Fibroblast of skin of right quadriceps (primary cell): ENCODE measurements around the gene SNCA.
A peak's percentile ranks its signal among the peaks of the same experiment; 100 is the strongest.

Experiments used
- DNase-seq: peaks from one replicate; pipeline ENCODE4 v3.0.0-alpha.2; 2013

The SNCA gene

DNA sequence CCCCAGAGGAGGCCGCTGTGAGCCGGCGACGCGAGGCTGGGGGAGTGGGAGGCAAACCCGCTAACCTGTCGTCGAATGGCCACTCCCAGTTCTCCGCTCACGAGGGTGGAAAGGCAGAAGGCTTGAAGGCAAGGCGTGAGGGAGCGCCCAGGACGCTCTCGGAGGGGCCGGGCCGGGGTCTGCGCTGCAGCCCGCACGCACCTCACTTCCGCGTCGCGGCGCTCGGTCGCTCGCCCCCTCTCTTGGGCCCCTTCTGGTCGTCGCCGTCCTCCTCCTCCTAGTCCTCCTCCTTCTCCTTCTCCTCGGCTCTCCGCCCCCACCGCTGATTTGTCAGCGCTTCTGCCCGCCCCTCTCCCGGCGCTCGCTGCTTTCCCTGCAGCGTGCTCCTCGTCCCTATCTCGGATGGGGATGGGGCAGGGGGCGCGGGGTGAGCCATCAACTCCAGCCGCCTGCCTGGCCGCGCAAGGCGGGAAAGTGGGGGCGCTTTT lies at the start of gene SNCA:
SNCA (minus strand) TSS at position 265 of the 488 bp plus-strand sequence. CDS start 1,494 bp downstream, outside the sequence.
- peak; percentile 37 for DNase-seq

DNA sequence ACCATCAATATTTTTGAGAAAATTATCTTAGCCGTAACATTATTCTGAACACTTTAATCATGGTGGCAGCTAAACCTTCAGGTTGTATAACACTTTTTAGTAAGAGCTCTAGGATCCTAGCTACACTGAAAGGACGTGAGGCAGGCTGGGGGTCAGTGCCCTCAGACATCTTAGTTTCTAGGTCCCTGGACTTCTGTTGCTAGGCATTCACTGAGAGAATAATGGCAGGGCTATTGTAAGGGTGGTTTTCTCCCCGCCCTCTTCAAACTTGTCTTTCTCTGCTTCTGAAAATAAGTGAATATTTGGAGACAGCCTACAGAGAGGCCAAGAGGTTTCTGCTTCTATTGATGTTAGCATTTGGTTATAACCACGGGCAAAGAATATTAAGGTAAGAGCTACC lies 42.3 kb upstream of the SNCA start:
- no peak for DNase-seq

DNA sequence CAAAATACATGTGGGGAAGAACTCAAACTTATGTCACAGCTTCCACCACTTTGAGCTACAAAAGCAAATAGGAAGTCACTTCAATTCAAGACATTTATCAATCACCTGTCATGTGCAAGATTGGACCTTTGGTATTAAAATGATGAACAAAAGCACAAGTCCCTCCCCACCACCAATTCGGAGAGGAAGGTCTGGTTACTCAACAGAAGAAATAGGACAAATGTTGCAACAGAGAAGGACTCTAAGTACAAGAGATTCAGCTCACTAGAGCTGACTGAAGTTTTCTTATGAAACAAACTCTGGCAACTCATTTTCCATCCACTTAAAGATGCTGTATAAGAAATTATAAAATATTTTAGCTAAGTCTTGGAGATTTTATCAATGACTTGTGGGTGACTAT lies 41.6 kb upstream of the SNCA start:
- no peak for DNase-seq

DNA sequence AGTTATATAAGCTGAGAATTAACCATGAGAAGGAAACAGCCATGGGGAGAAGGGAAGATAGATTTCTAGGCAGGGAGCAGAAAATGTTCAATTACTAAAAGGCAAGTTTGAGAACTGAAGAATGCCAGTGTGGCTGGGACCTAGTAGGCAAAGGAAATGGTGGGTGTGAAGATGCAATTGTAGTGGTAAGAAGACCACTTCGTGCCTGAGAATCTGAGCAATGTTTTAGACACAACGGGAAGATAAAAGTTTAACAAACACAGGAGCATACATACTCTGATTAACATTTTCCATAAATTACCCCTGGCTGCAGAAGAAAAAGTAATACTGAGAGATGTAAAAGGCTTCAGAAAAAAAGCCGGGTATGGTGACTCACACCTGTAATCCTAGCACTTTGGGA lies 39.6 kb upstream of the SNCA start:
- DNase-seq, result no peak

DNA sequence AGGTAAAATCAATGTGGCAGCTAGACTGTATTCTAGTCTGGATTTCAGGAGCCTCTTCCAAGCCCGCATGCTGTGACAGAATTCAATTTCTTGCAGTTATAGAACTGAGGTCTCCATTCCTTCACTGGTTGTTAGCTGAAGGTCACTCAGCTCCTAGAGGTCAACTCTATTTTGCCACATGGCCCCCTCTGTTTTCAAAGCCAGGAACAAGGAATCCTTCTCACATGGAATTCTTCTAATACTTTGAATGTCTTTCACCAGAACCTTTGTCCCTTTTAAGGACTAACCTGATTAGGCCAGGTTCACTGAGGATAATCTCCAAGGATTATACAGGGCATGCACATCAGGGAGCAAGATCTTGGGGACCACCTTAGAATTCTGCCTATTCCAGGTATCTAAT lies 34.2 kb upstream of the SNCA start:
- DNase-seq, result no peak

DNA sequence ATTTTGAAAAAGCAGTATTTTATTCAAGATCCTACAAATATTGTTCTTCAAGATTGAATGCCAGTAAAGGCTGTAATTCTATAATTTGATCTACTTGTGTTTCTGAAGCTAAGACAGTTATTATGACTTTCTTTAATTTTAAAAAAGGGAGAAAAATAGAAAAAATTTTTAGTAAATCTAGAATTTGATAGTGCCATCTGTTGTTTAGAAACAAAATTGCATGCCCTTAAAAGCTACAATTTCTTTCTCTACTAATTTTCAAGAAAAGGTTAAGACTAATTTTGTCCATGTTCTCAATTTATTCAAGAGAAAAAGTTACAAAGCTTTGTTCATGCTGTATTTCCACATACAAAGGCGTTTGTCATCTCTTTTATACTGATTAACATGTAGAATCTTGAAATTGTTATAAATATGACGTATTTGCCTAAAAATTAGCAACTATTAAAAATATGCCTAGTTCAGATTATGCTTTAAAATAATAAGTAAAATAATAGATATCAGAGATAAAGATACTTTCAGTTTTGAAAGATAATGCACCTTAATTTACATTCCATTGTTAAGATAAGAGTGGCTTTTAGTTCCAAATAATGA lies 32.1 kb upstream of the SNCA start:
- no peak for DNase-seq

DNA sequence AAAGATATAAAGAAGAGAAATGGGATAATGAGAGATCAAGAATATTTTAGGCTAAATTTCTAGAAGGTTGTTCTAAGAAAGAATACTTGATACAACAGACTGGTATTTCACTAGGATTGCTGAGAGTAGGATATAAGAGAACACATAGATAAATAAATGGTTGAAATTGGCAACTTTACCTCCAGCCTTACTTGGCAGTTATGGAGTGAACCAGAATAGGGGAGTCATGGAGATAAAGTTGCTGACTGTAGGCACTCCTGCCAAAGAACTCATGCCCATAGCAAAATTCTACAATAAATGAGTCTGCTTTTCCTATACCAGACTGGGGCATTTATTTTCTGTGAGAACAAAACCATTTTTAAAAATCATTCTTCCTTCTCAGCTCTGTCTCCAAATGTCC lies 31.3 kb upstream of the SNCA start:
- DNase-seq, result no peak

DNA sequence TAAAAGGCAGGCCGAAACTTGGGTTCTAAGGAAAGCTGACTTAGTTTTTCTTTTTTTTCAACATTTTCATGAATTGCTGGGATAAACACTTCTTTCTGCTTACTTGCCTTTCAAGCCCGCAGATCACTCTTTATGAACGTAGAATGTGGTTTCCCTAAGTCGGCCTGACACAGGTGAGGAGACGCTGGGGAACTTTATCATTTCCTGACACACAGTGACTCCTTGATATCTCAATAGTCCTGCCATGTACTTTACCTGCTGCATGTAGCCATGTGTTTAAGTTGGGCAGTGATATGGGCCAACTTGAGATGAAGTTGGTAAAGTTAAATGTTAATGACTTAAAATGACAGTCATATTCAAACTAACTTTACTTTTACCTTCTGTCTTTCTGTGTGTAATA lies 26.6 kb upstream of the SNCA start:
- no peak for DNase-seq

DNA sequence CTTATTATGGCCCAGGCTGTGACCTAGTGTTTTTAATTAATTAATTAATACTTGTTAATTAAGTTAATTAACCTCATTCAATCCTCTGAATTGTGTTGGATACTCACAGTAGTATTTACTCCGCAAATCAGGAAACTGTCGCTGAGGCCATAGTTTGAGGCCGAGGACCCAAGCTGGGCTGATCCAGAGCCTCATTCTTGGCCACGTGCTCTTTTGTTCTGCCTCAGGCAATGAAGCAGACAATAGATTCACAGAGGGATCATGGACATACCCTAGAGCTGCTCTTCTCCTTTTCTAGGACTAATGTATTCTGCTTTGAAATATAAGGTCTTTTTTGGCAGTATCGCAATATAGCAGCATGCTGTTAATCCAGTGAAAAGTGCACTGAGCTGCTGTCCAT lies 24.0 kb upstream of the SNCA start:
- no peak for DNase-seq

DNA sequence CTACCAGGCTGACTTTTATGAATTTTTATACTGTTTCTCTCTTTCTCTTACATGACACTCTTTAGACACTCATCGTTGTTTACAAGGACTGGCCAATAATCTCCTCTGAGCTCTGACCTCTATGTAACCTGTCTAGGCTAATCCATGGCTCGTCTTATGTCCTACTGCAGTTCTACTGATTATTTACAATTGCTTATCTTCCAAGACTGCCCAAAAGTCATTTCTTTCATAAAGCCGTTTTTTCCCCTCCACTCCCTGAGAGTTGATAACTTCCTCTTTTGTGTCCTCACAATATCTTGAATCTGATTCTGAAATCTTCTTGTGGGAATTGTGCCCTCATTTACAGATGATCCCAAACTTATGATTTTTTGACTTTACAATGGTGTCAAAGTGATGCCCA lies 18.3 kb upstream of the SNCA start:
- DNase-seq, result no peak

DNA sequence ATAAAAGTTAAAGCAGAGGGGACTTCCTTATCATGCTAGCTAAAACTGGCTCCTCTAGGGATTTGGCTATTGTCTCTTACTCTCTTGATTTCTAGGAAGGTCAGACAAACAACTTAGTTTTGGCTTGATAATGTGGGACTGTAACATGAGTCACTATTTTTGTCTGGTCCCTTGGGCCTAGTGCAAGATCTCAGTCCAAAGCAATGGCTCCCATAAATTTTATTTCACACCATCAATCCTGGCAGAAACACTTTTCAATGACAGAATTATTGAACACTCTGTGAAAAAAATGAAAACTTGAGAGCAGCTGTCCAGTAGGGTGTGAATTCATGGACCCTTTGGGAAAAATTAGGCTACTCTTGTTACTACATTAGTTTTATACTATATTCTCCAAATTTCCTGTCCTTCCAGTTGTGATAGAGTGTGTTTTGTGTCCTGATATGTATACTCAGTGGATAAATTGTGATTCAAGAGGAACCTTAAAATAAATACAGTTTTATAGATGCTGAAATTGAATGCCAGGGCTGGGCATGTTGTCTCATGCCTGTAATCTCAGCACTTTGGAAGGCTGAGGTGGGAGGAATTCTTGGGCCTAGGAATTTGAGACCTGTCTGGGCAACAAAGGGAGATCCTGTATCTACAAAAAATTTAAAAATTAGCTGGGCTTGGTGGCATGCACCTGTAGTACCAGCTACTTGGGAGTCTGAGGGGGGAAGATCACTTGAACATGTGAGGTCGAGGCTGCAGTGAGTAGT lies 10.8 kb upstream of the SNCA start:
- DNase-seq, result no peak

DNA sequence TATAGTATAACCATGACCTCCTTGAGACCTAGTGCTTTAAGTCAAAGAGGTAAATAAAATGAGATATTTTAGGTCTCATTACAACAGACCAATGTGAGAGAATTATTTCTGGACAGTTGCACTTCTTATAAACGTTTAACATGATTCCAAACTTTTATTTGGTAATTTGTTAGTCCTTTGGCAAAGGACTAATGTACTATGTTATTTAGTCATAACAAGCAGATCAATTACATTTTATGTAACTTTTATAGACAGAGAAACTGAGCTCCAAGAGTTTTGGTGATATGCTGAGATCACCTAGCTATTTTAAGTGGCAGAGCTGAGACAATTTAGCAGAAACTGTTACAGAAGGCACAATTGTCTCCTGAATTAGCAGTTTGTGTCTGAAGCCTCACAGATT lies 2.6 kb upstream of the SNCA start:
- DNase-seq, result no peak

DNA sequence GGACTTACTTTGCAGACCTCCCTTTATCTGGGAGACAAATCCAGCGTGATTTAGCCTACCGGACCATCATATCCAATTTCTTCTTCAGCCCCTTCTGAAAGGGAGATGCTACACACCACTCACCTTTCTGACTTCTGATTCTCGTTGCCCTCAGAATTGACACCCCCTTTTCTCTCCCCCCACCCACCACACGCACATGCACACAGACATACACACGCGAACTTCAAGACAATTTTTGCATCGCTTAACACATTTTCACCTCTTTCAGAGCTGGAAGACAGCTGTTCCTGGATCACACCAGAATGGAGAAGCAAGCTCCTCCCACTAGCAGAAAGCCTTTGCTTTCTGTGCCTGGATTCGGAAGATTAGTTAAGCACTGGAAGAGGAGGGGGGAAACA lies 1.0 kb upstream of the SNCA start:
- DNase-seq, result no peak

DNA sequence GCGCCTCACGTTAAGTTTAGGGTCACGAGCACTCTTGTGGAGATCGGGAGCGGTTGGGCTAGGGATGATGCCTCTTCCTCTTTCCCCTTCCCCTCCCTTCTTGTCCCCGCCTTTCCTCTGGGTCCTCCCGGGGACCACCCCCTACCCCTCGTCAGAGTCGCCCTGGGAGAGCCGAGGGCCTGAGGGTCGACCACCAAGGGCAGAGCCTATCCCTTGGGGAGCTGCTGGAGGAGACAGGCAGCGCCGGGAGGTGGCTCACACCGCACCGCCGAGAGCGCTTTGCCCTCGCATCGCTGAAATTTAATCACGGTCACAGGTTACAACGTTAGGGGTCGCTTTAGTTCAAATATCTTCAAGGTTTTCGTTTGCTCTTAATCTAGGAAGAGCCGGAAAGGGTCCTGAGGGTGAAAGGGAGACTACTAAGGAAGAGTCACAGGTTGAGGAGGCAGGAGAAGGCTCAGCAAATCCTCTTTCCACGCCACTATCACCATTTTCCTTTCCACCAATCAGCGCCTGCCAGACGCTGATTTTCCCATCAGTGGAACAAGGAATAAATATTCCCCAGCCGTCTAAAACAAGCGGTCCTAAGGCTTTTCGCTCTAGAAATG lies 528 bp upstream of the SNCA start:
- DNase-seq, result peak; percentile 6

DNA sequence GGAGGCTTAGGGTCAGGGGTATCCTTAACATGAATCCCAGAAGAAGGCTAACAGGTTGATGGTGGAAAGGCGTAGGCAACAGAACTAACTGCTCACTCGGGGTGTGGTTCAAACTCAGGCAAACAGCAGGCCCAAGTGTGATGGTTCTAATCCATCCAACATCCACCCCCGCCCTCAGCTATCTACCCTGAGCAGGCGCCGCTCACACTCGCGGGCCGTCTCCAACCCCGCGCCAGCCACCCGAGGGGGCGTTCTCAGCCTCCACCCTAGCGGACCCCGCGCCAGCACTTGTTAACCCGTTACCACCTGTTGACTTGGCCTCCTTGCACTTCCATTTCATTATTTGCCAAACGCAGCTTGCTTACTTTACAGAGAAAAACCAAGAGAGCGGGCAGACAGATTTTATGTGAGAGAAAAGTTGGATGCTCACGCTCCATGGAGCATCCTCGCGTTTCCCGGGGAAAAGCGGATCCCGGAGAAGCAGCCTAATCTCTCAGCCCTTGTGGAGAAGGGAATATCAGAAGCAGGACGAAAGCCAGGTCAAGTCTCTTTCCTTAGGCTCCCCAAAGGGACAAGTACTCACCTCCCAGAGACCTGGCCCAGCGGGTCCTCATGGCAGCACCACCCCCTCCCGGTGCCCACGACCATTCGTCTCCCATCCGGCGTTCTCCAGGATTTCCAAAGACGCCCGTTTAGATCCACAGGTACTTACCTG lies 773 bp downstream of the SNCA start:
- no peak for DNase-seq

DNA sequence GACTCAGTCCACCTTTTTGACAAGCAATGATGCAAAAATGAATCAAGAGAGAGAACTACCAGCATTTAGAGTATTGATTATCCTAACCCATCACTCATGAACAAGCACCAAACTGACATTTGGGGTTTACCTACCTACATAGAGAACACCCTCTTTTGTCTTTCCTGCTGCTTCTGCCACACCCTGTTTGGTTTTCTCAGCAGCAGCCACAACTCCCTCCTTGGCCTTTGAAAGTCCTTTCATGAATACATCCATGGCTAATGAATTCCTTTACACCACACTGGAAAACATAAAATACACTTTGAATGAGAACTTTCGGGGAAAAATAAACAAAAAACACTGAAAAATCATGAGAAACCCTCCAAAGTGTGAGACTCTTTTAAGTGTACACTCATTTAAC lies 1.5 kb downstream of the SNCA start:
- DNase-seq, result no peak

DNA sequence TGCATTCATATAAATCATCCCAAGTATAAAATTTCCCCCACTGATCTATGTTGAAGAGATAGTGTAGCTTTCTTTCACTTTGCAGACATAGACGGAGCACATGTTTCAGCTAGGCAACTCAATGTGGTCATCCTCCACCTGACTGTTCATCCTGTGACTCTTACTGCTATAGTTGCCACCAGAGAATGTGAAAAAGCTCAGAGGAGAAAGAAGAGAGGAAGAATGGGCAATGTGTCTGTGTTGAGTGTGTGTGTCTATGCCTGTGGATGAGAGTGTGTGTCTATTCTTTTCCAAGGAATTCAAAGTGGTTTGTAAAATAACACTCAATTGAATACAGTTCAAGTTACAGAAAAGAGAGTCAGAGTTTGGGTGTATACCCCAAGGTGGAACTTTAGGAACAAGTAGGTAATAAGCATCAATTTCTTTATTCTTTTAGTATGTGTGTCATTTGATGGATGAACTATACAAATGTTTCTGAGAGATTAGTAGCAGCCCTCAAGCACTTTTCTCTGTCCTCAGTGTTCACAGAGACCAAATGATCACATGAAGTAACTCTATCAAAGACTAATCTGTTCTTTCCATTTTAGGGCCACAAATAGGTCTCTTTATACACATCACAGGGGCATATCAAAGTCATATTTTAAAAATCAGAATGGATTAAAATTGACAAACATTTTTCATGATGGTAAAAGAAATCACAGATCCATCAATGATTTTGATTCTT lies 2.3 kb downstream of the SNCA start:
- DNase-seq, result no peak

DNA sequence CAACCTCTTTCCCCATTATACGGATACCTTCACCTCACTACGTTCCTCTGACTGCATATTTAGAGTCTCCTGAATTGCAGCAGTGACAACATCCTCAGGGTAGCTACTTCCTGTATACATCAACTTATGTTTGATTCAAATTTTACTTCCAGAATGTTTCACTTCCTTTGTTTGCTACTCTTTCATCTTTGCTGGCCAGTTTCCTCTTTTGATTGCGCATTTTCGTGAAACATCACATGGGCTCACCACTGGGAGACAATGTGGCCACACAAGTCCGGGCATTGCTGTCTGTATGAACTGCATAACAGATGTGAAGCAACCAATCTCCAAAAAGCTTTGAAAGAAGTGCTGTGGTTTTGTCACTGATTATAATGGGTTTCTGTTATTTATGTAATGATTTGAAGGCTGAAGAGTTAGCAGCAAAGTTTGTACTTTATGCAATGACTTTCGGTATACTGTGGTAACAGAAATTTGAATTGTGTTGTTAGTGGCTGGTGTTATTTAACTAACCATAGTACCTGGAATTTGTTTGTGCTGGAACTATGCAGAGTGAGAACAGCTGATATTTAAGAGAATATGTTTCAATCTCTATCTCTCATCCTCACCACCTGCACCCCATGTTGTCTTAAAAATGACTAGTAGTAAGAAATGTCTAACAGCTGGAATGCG lies 7.4 kb downstream of the SNCA start:
- DNase-seq, result peak; percentile 4

DNA sequence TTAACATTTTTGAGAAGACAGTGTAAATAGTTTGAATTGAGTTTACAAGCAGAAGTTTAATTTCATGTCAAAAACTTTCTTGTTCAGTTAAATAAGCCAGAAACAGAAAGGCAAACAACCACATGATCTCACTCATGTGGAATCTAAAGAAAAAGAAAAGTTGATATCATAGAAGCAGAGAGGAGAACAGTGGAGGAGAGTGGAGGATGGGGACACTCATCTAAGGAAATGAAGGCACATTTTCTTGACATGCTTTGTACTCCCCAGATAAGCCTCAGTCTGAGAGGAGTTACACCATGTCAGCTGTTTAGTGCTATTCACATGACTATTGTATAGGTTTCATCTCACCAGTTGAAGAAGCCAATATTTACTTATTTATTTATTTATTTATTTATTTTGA lies 13.5 kb downstream of the SNCA start:
- DNase-seq, result peak; percentile 20

DNA sequence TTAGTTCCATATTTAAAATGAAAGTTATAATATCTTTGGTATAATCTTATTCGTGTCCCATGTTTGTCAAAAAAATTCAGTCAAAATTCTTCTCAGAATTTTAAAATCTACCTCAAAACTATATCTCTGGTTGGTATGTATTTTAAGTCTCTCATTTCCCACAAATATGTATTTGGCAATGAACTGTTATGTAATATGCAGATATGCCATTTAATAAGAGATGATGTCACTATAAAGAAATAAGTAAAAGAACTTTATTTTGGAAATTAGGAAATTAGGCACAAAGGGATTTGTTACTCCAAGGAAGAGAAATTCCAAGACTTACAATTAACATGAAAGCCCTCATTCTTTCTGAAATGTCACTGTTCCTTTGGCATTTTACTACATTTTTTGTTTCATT lies 15.3 kb downstream of the SNCA start:
- DNase-seq, result no peak

DNA sequence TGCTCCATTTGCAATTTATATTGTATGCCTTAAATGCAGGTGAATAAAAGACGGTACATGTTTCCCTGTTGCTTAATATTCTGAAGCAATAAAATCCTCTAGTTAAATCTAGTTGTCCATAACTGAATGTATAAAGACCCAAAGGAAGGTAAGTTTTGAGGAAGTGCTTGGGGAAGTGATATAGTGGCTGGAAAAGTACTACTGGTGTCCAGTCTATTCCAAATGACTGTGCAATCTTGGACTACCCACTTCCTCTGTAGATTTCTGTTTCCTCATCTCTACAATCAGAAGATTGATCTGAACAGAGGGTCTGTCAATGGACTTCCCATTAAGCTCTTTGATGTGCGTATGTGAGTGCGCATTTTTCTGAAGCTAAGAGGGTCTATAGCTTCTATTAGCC lies 17.0 kb downstream of the SNCA start:
- DNase-seq, result no peak

DNA sequence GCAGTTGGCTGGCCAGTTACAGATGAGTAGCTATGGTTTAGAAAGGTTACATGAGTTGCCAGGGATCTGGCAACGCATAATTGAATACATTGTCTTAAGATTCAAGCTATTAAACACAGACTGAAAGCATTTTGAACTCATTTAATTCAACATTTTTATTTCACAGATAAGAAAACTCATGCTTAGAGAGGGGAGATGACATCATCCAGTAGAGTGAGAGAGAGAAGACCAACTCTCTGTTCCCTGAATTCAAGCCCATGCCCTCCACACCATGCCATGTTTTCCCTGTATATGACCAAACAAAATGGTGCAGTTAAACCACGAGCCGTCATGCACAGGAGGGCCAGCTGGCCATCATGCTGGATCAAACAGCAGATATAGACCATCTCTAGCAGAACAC lies 22.6 kb downstream of the SNCA start:
- DNase-seq, result no peak

DNA sequence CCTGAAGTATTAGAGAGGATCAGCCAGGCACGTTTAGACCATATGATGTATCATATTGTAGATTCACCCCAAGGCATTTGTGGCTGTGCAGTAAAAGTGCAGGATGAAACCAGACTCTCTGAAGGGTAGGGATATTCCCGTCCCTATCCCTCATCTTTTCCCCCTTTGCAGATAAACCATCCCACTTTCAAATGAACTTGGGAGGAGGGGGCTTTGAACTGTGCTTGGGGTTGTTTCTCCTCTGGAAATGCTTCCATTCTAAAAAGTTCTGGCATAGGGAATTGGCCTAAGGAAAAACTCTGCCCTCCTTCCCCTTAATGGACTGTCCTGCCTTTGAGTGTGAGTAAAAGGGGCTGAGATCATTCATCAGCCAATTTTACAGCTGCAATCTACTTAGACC lies 23.8 kb downstream of the SNCA start:
- DNase-seq, result no peak
